GM23338 (cell line): ENCODE data around the gene CYP27A1. TPM values are rescaled to one million over a fixed set of nuclear protein-coding genes. Genes with fewer than 3 reads are reported as not detected.

Experiments used
- ATAC-seq: fragments of 200-7000 bp; cut with Tn5 transposase; 3 replicates; pipeline ENCODE4 v1.9.1; 2020
- DNase-seq: peaks from one replicate; pipeline ENCODE4 v3.0.0-alpha.2; 2015; ENCODE audit warnings: low spot score
- H2AFZ ChIP-seq: fragments of 200-600 bp; sonication (generic); 2 replicates; pipeline ENCODE4 v1.8.0; 2016; ENCODE audit warnings: antibody characterized with exemption, mild to moderate bottlenecking, moderate library complexity
- H3F3A ChIP-seq: fragments of 200-600 bp; sonication (generic); replicated peaks from 2 replicates; pipeline ENCODE4 v1.8.0; 2017; ENCODE audit warnings: antibody characterized with exemption, mixed run types, low read depth
- H3K27ac ChIP-seq: fragments of 200-600 bp; sonication (generic); 2 replicates; pipeline ENCODE4 v1.6.1; 2016; ENCODE audit warnings: low read depth
- H3K27me3 ChIP-seq: fragments of 200-600 bp; sonication (generic); 2 replicates; pipeline ENCODE4 v1.8.0; 2016; ENCODE audit warnings: mild to moderate bottlenecking, mixed run types, moderate library complexity; ENCODE audit not compliant: insufficient read depth
- H3K36me3 ChIP-seq: fragments of 200-600 bp; sonication (generic); 2 replicates; pipeline ENCODE4 v1.8.0; 2016; ENCODE audit warnings: mild to moderate bottlenecking; ENCODE audit not compliant: insufficient read depth
- H3K4me1 ChIP-seq: fragments of 200-600 bp; sonication (generic); 2 replicates; pipeline ENCODE4 v1.8.0; 2016; ENCODE audit warnings: mild to moderate bottlenecking, moderate library complexity; ENCODE audit not compliant: insufficient read depth
- H3K4me2 ChIP-seq: fragments of 200-600 bp; sonication (generic); 2 replicates; pipeline ENCODE4 v1.7.1; 2017; ENCODE audit warnings: mixed run types
- H3K4me3 ChIP-seq: fragments of 200-600 bp; sonication (generic); 2 replicates; pipeline ENCODE4 v1.6.1; 2016; ENCODE audit warnings: mixed run types
- H3K79me2 ChIP-seq: fragments of 200-600 bp; sonication (generic); replicated peaks from 2 replicates; pipeline ENCODE4 v1.8.0; 2017; ENCODE audit warnings: mild to moderate bottlenecking; ENCODE audit not compliant: insufficient read depth
- H3K9me2 ChIP-seq: fragments of 200-600 bp; sonication (generic); 2 replicates; pipeline ENCODE4 v1.8.0; 2017; ENCODE audit not compliant: insufficient read depth
- H4K20me1 ChIP-seq: fragments of 200-600 bp; sonication (generic); replicated peaks from 2 replicates; pipeline ENCODE4 v1.8.0; 2017; ENCODE audit warnings: mild to moderate bottlenecking; ENCODE audit not compliant: insufficient read depth
- H3K27ac Mint-ChIP-seq: 2 replicates; pipeline ENCODE4 v1.8.0; 2020; ENCODE audit warnings: inconsistent platforms, mild to moderate bottlenecking, moderate library complexity, mixed read lengths
- H3K27me3 Mint-ChIP-seq: 3 replicates; pipeline ENCODE4 v1.8.0; 2022; ENCODE audit warnings: low read depth, mild to moderate bottlenecking, moderate library complexity, mixed read lengths, inconsistent platforms; ENCODE audit not compliant: insufficient read depth, poor library complexity
- H3K36me3 Mint-ChIP-seq: 3 replicates; pipeline ENCODE4 v1.8.0; 2021; ENCODE audit warnings: low read depth, mild to moderate bottlenecking, inconsistent platforms, moderate library complexity, mixed read lengths
- H3K4me1 Mint-ChIP-seq: 3 replicates; pipeline ENCODE4 v1.8.0; 2020; ENCODE audit warnings: mild to moderate bottlenecking, inconsistent platforms, mixed read lengths
- H3K4me3 Mint-ChIP-seq: 3 replicates; pipeline ENCODE4 v1.8.0; 2021; ENCODE audit warnings: moderate library complexity, mild to moderate bottlenecking, inconsistent platforms, mixed read lengths
- H3K9me3 Mint-ChIP-seq: 3 replicates; pipeline ENCODE4 v1.8.0; 2020; ENCODE audit warnings: moderate library complexity, mild to moderate bottlenecking, inconsistent platforms, mixed read lengths
- CREB1 ChIP-seq: fragments of 250-450 bp; sonication (Bioruptor Pico); IDR thresholded peaks from 2 replicates; pipeline ENCODE4 v1.5.0; 2020; ENCODE audit warnings: low read depth, mild to moderate bottlenecking, moderate library complexity
- CTCF ChIP-seq, 2 experiments: fragments of 200-600 bp in 1 of 2; sonication (generic) in 1 of 2; conservative IDR thresholded peaks; 2 replicates each; pipeline versions ENCODE4 v1.5.1 to v1.6.1; 2016 to 2017; ENCODE audit warnings: antibody characterized with exemption in 2 of 2, low read depth in 2 of 2, mild to moderate bottlenecking in 2 of 2, moderate library complexity in 1 of 2
- ETS1 ChIP-seq: IDR thresholded peaks from 2 replicates; pipeline ENCODE4 v1.6.1; 2016; ENCODE audit warnings: antibody characterized with exemption
- EZH2 ChIP-seq: fragments of 200-600 bp; sonication (generic); IDR thresholded peaks from one replicate; pipeline ENCODE4 v1.8.0; 2017; ENCODE audit warnings: antibody characterized with exemption, mild to moderate bottlenecking, low read depth; ENCODE audit not compliant: unreplicated experiment
- EZH2phosphoT487 ChIP-seq: fragments of 200-600 bp; sonication (generic); IDR thresholded peaks from one replicate; pipeline ENCODE4 v1.8.1; 2018; ENCODE audit warnings: antibody characterized with exemption; ENCODE audit not compliant: unreplicated experiment
- JUNB ChIP-seq: IDR thresholded peaks from one replicate; pipeline ENCODE4 v1.6.1; 2016; ENCODE audit warnings: antibody characterized with exemption; ENCODE audit not compliant: unreplicated experiment
- NANOG ChIP-seq: IDR thresholded peaks from 2 replicates; pipeline ENCODE4 v1.6.1; 2016; ENCODE audit warnings: antibody characterized with exemption, borderline replicate concordance
- POLR2AphosphoS5 ChIP-seq: IDR thresholded peaks from 2 replicates; pipeline ENCODE4 v1.6.1; 2016; ENCODE audit warnings: antibody characterized with exemption, low read depth
- STAT1 ChIP-seq: IDR thresholded peaks from one replicate; pipeline ENCODE4 v1.6.1; 2016; ENCODE audit warnings: antibody characterized with exemption; ENCODE audit not compliant: unreplicated experiment
- ZNF114 ChIP-seq: fragments of 250-450 bp; sonication (Bioruptor Pico); IDR thresholded peaks from 2 replicates; pipeline ENCODE4 v1.5.0; 2020; ENCODE audit warnings: mild to moderate bottlenecking, moderate library complexity
- ZNF331 ChIP-seq: fragments of 250-450 bp; sonication (Bioruptor Pico); IDR thresholded peaks from 2 replicates; pipeline ENCODE4 v1.5.0; 2020; ENCODE audit warnings: low read depth, mild to moderate bottlenecking, moderate library complexity
- ZNF462 ChIP-seq: fragments of 250-450 bp; sonication (Bioruptor Pico); IDR thresholded peaks from 2 replicates; pipeline ENCODE4 v1.5.0; 2020; ENCODE audit warnings: mild to moderate bottlenecking, moderate library complexity
- polyA plus RNA-seq: library from polyadenylated mRNA; unstranded; fragments of >200 nt; fragmentation: Nextera tagmentation; extraction: Ambion mirVana; gene quantifications from 2 replicates; pipeline ENCODE4 v1.2.1, GENCODE V29; 2016
- total RNA-seq: library from RNA; depleted of rRNA; stranded (reverse); fragments of >200 nt; shearing (Covaris generic); gene quantifications from 2 replicates; pipeline ENCODE4 v1.2.3, GENCODE V29; 2014

CYP27A1 gene
- total and polyA plus RNA-seq, 2 experiments from 2014 or later, result 2.2 to 6.9 TPM

GRCh38 chr2:218856167-218856895, 74.4 kb downstream of the CYP27A1 start:
- Mint-ChIP-seq H3K4me3 (peak overlapping the region; percentile 20; the same call in 1 of the 3 replicates), H3K4me1 (peaks cover 66% of the 10 kb centered on the region), H3K27me3 (peaks cover 84% of the 10 kb centered on the region), H3K36me3 (no peaks in the 10 kb centered on the region), H3K27ac (no peak overlapping the region), H3K9me3 (no peaks in the 10 kb centered on the region; the same call in 2 of the 3 replicates)
- no peak for DNase-seq
- TF ChIP-seq CREB1 (CRISPR knock-in tag) (no peak), EZH2 (peak; percentile 76)
- peaks cover 91% of the 10 kb centered on the region for H3K27me3 ChIP-seq
- H3K4me1 ChIP-seq, result peaks cover 55% of the 10 kb centered on the region
- no peaks in the 10 kb centered on the region; the same call in 1 of the 2 replicates for H3K36me3 ChIP-seq
- no peaks in the 10 kb centered on the region for H3K79me2 ChIP-seq
- no peak overlapping the region for H3K4me3 ChIP-seq
- H3K4me2 ChIP-seq, result no peak overlapping the region
- H3K9me2 ChIP-seq, result no peaks in the 10 kb centered on the region
- no peak for ATAC-seq
- H3K27ac ChIP-seq, result no peak overlapping the region
- peaks cover 7% of the 10 kb centered on the region for H4K20me1 ChIP-seq
- no peak overlapping the region for H2AFZ ChIP-seq
- 0 out of 2 replicates have a peak, but pooled peaks cover 16% of the 10 kb centered on the region for H3F3A ChIP-seq

- Histone ChIP-seq H3K4me1 (peaks cover 61% of the 10 kb centered on the region), H3K27me3 (peaks cover 96% of the 10 kb centered on the region), H2AFZ (no peak overlapping the region), H3K9me2 (no peaks in the 10 kb centered on the region), H3K79me2 (no peaks in the 10 kb centered on the region), H3F3A (0 out of 2 replicates have a peak, but pooled peaks cover 20% of the 10 kb centered on the region), H4K20me1 (peaks cover 7% of the 10 kb centered on the region), H3K36me3 (no peaks in the 10 kb centered on the region; the same call in 1 of the 2 replicates), H3K27ac (no peak overlapping the region), H3K4me2 (no peak overlapping the region), H3K4me3 (no peak overlapping the region)
- no peaks in the 10 kb centered on the region for H3K36me3 Mint-ChIP-seq
- H3K4me1 Mint-ChIP-seq, result peaks cover 70% of the 10 kb centered on the region
- ATAC-seq (no peak), DNase-seq (no peak)
- no peaks in the 10 kb centered on the region; the same call in 2 of the 3 replicates for H3K9me3 Mint-ChIP-seq
- no peak overlapping the region for H3K27ac Mint-ChIP-seq
- H3K4me3 Mint-ChIP-seq, result no peak overlapping the region; the same call in 2 of the 3 replicates
- H3K27me3 Mint-ChIP-seq, result peaks cover 89% of the 10 kb centered on the region
- TF ChIP-seq ETS1, result no peak
- TF ChIP-seq ZNF114, result no peak
- no peak for TF ChIP-seq STAT1
- TF ChIP-seq CREB1 (CRISPR knock-in tag), result no peak
- TF ChIP-seq JUNB, result no peak
- no peak for TF ChIP-seq EZH2phosphoT487
- no peak for TF ChIP-seq EZH2
- no peak for TF ChIP-seq ZNF462 (CRISPR knock-in tag)
- no peak for TF ChIP-seq POLR2AphosphoS5
- TF ChIP-seq ZNF331 (CRISPR knock-in tag), result no peak
- no peak for TF ChIP-seq CTCF (conservative IDR thresholded peaks at IDR 0.05; ENCODE audit: low read depth in 2 of 2)
- TF ChIP-seq NANOG, result no peak
Observed at GRCh38 chr2:218856896-218857243, 74.9 kb downstream of the CYP27A1 start.
